GM23338 (cell line): Measurements from ENCODE around the gene WNT5B.

Experiments
- CTCF ChIP-seq, 2 experiments: fragments of 200-600 bp in 1 of 2; sonication (generic) in 1 of 2; conservative IDR thresholded peaks; 2 replicates each; pipeline versions ENCODE4 v1.5.1 to v1.6.1; 2016 to 2017; ENCODE audit warnings: antibody characterized with exemption in 2 of 2, low read depth in 2 of 2, mild to moderate bottlenecking in 2 of 2, moderate library complexity in 1 of 2
- EZH2 ChIP-seq: fragments of 200-600 bp; sonication (generic); IDR thresholded peaks from one replicate; pipeline ENCODE4 v1.8.0; 2017; ENCODE audit warnings: antibody characterized with exemption, mild to moderate bottlenecking, low read depth; ENCODE audit not compliant: unreplicated experiment
- EZH2phosphoT487 ChIP-seq: fragments of 200-600 bp; sonication (generic); IDR thresholded peaks from one replicate; pipeline ENCODE4 v1.8.1; 2018; ENCODE audit warnings: antibody characterized with exemption; ENCODE audit not compliant: unreplicated experiment
- JUNB ChIP-seq: IDR thresholded peaks from one replicate; pipeline ENCODE4 v1.6.1; 2016; ENCODE audit warnings: antibody characterized with exemption; ENCODE audit not compliant: unreplicated experiment
- POLR2AphosphoS5 ChIP-seq: IDR thresholded peaks from 2 replicates; pipeline ENCODE4 v1.6.1; 2016; ENCODE audit warnings: antibody characterized with exemption, low read depth
- REST ChIP-seq: IDR thresholded peaks from one replicate; pipeline ENCODE4 v1.6.1; 2018; ENCODE audit warnings: antibody characterized with exemption; ENCODE audit not compliant: unreplicated experiment

DNA sequence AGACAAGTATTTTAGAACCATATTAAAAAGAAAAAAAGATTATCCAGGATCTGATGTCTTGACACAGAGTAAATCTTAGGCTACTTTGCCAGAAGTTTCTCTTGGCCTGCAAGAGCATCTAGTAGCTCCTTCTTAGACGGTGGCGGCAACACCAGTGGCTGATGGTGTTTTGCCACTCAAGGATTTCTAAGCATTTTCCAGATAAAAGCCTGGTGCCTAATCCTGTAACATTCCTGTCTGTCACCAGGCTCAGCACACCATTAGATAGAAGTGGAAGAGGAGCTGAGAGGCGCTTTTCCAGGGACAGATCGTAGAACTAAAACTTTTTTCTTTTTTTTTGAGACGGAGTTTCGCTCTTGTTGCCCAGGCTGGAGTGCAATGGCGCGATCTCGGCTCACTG is 14.0 kb downstream of the WNT5B start:
- TF ChIP-seq CTCF (conservative IDR thresholded peaks at IDR 0.05; ENCODE audit: low read depth in 2 of 2): no peak
- no peak for TF ChIP-seq POLR2AphosphoS5
- no peak for TF ChIP-seq EZH2phosphoT487
- no peak for TF ChIP-seq JUNB
- TF ChIP-seq REST: no peak
- TF ChIP-seq EZH2: no peak
